ENCODE results near the gene THBD.

THBD gene

DNA sequence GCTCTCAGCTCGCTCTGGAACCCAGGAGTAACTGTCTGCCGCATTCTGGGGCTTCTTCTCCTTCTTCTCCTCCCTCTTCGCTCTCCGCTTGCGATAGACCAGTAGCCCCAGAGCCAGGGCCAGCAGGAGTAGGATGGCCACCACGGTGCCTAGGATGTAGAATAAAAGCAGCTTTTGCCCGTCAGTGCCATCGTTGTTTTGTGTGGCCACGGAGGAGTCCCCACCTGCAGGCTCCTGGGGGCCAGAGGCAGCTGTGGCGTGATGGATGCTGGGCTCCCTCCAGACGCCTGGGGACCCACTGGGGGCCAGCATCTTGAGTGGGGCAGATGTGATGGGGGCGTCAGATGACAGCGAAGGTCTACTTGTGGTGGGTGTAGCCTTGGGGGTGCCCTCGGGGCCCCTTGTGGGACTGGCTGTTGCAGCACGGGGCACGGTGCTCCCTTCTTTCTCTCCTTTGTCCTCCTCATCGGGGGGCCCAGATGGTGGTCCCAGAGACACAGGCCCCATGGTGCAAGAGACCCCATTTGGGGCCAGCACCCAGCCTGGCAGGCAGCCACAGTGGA lies 34.9 kb upstream of the THBD start:
- DNase-seq (ENCODE audit: low read depth): no peak

DNA sequence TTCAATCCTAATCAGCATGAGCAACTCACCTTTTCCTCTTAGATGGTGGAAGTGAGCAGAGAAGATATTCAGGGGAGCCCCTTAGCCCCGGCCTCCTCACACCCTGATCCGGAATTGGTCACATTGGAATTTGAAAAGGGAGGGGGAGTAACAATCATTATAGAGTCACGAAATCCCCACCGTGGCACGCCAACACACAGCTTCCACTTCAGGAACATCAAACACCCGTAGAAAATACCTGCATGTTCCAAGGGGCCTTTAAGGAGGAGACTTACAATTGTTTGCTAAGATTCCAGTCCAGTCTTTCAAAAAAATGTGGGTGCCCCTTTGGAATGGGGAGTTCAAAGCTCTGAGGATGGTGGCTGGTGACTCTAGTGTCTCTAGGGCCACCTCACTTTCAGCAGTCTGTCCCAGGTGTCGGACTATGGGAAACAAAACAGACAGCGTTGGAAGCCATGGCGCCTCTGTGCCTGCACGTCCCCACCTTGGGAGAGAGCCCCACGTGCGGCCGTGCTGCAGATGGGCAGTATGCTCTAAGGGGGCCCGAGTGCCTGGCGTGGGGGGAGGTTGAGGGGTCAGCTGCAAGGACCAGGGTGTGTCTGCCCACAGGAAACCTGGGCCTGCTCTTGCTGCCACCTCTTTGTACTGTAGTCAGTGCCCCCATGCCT lies 34.2 kb upstream of the THBD start:
- no peak for DNase-seq (ENCODE audit: low read depth)

DNA sequence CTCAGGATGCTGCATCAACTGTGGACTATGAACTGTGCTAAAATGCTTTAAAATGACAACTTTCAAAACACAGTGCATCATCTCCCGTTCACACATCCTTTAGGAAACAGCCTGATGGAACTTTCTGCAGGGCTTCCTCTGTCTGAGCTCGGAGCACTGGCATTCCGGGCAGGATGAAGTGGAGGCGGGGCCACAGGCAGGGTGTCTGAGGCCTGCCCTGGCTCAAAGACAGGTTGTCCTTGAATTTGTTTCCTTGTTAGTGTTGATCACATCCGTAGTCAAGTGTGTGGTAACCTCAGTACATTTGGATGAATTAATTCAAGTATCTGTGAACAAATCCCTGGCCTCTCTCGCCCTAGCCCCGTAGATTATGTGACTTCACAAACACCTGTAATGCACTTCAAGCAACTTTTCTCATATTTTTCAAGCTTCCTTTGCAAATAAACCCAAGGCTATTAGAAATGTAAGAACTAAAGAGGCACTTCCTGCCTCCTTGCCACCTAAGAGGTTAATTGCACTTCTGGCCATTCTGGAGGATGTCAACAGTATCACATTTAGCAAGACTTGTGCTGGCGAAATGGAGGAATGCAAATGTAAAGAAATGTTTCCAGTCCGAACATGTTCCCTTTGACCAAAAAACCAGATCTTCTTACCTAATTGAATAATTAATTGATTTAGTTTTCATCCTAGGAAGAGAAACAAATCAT lies 33.5 kb upstream of the THBD start:
- no peak for DNase-seq (ENCODE audit: low read depth)

DNA sequence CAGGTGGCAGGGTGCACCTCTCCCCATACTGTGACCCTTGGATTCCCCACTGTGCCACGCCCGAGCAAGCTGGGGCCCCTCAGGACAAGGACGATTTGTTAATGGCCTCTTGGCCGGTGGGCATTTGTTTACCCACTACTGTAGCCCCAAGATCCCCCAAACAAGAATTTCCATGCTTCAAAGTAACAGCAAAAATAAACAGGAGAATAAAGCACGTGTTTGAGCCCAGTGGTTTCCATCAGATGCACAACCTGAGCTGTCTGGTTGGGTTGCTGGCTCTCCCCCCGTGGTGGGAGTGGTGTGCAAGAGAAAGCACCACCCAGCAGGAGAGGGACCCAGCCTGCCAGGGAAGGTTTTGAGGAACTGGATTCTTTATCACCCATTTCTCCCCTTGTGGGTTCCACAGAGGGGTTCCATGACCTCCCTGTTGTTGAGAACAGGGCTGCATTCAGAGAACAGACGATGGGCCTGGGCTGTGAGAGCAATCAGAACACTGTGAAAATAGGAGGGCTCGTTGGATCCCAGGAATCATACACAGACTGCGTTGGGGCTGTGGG lies 31.9 kb upstream of the THBD start:
- no peak for DNase-seq (ENCODE audit: low read depth)

DNA sequence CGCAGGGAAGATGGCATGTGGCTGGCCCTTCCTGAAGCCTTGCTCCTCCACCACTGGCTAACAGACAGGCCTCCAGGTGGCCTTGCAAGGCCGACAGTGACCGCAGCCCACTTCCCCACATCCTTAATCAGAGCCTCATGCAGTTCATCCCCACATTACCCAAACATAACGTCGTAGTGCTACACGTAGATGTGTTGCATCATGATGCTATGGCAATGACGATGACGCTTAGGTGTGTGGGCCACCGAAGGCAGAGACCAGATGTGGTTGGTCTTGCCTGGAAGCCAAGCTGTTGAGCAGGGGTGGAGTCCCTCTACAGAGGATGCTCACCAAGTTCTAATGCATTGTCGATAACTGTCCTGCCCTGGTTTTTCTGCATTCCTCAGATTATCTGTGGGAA lies 31.0 kb upstream of the THBD start:
- DNase-seq (ENCODE audit: low read depth): no peak

DNA sequence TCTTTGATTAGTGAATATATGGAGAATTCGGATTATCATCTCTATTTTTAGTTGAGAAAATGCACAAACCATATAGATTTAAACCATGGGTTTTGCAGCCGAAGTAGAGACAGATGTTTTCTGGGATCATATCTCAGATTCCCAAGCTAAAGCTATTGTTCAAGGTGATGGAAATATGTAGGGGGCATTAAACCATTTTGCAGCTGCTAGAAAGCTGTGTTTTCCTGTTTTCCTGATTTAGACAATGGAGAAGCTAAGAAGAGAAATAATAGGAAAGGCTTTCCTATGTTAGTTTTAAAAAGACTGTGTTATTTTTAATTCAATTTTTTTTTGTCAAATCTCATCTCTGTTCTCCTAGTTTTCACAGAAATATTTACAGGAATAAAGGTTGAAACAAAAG lies 30.5 kb upstream of the THBD start:
- DNase-seq (ENCODE audit: low read depth): no peak

DNA sequence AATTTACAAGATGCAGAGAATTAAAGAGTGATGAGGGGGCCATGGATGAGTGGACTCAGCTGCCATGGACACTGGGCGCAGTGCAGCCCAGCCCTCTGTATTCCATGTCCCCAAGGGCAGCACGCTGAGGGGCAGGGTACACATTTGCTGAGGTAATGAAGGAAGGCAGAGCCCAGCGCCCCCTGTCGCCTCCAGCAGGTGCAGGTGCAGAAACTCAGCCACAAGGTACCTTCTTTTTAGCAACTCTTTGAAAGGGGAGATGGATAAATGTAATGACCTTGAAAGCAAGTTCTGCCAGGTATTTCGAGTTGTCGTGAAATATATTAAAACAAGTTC lies 29.5 kb upstream of the THBD start:
- no peak for DNase-seq (ENCODE audit: low read depth)

DNA sequence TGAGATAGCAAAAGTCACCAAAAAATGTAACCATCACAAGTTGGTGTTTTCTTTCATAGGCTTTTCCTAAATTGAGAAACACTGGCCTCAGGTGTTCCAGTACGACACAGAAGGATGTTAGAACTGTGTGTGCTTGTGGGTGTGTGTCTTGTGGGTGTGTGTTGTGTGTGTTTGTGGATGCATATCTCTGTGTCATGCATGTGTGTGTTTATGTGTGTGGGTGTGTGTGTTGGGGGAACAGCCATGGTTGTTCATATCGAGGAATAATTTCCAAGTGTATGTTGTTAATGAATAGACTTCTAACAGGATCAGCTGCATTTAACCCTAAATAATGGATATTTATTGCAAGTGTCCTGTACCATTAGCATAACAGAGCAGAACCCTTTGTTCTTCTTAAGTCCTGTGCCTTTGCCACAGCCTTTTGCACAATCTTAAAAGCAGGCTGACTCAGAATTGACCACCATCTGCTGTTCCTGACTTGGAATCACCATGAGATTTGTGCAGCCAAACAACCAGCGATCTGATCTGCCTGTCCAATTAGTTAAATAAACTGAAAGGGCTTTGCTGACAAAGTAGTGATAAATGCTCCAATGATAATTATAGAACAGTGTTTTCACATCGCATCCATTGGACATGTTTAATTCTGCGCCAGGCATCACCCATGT lies 29.0 kb upstream of the THBD start:
- DNase-seq (ENCODE audit: low read depth): no peak

DNA sequence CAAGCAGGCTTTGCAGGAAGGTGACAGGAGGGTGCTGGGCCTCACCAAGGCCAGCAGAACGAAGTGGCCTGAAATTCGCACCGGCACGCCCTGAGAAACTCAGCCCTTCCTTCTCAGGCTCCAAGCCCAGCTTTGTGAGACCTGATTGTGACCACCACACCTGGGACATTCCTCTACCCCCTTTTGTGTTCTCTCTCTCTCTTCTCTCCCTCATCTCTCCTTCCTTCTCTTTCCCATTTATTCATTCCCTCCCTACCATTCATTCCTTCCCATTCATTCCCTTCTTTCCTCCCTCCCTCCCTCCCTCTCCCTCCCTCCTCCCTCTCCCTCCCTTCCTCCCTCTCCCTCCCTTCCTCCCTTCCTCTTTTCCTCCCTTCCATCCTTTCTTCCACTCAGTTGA lies 27.8 kb upstream of the THBD start:
- no peak for DNase-seq (ENCODE audit: low read depth)

DNA sequence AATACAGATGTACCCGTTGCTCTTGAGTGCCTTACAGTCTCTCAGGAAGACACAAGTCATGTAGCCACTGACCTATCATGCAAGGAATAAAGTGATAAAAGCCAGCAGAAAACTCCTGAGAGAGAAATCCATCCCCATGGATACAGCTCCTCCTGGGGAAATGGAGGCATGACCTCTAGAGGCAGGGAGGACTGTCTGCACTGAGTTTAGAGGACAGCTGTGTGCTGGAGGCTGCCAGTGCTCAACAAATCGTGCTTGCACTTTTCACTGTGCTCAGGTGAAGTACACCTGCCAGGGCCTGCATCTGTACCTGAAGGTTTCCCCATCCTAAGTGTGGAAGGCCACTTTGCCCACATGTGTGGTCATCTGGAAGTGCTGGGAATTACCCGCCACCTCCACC lies 24.6 kb upstream of the THBD start:
- no peak for DNase-seq (ENCODE audit: low read depth)

DNA sequence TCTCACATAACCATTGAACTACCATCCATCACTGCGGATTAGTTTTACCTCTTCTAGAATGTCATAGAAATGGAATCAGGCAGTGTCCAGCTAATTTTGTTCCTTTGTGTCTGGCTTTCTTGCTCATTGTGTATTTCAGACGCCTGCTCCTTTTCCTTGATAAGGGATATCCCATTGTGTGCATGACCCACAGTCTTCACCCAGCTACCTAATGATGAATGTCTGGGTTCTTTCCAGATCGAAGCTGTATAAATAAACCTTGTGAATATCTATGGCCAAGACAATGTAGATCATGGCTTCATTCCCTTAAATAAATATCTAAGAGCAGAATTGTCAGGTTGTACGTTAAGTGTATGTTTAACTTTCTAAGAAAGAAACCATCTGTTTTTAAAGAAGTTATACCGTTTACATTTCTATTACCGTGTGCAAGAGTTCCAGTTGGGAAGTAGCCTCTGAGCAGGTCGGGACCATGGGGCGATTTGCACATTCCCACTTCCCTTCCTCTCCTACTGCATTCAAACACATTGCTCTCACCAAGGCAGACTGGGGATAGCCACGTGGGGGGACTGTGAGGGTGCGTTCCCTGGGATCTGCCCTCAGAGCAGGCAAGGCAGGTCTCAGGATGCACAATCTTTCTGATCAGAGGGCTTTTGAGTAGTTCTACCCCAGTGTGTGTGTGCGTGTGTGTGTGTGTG lies 23.6 kb upstream of the THBD start:
- no peak for DNase-seq (ENCODE audit: low read depth)

DNA sequence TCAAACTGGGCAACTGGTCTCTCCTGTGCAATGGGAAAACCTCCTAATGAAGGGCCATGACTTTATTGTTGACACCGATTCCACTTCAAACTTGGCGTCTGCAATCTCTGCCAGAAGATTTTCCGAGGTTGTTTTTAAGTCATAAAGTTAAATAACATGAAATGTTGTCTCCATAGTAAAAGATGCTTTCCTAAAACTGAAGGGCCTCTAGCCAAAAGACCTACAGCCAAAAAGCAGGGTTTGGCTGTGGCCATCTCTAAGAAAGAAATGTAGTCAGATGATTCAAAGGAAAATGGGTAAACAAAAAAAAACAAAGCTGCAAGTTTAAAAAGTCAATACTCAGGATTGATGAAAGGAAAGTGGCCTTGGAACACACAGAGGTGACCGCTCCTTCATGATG lies 22.5 kb upstream of the THBD start:
- no peak for DNase-seq (ENCODE audit: low read depth)

DNA sequence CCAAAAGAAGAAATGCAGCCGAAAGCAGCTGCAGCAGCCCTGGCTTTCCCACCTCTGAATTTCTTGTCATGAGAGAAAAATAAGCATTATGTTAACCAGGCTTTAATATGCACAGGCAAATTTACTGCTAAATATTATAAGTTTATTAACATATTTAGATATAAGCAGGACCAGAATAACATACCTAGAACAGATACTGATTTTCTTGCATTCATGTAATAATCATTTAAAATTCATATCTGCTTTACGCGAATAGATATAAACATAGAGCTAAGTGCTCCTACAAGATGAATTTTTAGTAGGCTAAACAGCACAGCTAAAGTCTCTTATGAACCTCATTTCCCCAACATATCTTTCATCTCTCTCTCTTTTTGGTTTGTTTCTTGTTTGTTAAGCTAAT lies 21.9 kb upstream of the THBD start:
- no peak for DNase-seq (ENCODE audit: low read depth)

DNA sequence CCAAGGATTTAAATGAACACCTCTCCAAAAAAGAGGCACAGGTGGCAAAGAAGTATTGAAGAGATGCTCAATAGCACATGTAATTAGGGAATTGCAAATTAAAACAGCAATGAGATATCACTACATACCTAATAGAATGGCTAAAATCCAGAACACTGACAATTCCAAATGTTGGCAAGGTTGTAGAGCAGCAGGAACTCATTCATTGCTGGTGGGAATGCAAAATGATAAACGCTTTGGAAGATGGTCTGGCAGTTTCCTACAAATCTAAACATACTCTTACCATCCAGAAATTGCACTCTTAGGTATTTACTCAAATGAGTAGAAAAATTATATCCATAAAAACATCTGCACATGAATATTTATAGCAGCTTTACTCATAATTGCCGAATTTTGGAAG lies 19.6 kb upstream of the THBD start:
- no peak for DNase-seq (ENCODE audit: low read depth)

DNA sequence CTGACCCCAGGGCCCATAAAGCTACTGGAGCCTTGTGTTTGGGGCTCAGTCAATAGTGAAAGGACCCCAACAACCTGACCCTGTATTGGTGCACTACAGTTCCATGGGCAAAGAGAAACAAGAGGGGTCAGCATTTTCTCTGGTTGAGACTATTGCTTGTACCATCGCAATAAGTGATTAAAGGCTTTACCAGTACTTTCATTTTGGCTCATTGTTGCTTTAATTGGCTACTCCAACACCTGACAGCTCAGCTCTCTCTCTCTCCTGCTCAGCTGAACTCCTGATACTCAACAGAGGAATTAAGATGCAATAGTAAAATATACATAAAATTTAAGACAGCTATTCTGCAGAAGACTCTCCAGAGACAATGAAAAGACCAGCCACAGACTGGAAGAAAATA lies 18.8 kb upstream of the THBD start:
- no peak for DNase-seq (ENCODE audit: low read depth)

DNA sequence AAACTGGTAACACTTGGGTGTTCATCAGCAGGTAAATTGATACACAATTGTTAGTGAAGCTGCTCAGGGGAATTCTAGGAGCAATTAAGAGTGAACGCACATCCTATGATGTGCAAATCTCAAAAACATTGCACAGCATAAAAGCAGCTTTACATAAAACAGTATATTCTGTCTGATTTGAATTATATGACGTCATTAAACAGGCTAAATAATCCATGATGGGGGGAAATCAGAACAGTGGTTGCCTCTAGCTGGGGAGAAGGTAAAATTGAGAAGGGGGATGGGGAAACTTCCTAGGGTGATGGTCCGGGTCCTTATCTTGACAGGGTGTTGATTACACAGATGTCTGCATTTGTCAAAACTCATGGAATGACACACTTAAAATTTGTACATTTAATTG lies 17.3 kb upstream of the THBD start:
- no peak for DNase-seq (ENCODE audit: low read depth)

DNA sequence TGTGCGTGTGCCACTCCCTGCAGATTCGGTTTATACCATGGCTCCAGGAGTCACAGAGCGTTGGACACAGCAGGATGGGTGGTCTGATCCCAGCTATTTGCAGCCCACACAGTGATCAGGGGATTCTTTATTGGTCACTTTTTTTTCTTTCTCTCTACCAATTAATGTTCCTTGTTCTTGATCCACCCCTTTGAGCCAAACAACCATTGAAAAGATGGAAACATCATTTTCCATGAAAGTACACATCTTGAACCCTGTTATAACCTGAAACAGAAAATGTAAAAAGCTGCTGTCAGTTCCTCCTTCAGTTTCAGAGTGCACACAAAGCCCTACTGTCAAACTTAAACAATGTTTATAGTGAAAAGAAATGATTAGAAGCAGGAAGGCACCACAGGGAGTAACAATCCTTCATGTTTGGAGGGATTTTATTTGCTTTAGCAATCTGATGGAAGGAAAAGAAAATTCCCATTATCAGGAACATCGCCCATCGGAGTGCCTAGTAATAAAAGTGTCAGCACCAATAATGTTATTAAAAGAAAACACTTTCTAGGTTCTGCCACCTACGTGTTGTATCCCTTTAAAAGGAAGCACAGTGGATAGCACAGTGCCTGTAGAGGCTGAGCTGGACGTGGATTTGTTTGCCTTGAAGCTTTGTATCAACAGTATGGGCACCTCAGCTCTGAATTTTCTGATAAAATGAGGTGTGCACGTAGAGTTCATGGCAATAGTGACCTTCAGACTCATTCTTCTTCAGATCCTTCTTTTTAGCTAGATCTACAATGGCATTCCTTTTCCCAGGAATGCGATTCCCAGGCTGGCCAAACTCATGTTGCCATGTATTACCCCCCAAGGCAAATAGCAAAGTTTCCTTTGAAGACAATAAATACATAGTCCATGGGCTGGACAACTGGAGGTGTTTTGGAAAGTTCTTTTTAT lies 16.1 kb upstream of the THBD start:
- no peak for DNase-seq (ENCODE audit: low read depth)

DNA sequence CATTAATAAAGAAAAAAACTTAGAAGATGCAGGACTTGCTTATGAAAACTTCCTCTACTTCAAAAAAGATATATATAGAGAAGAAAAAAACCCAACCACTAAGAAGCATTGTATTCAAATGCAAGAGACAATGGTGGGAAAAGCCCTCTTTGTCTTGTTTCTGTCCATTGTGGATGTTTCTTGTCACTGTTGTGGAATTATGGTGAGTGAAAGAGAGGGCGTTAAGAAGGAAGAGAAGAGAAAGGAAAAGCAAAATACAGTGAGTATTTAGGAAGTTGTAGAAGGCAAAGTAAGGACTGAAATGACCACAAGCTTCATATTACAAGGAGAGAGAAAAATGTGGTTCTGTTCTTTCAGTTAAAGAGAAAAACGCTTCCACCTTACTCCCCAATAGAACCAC lies 14.1 kb upstream of the THBD start:
- DNase-seq (ENCODE audit: low read depth): no peak

DNA sequence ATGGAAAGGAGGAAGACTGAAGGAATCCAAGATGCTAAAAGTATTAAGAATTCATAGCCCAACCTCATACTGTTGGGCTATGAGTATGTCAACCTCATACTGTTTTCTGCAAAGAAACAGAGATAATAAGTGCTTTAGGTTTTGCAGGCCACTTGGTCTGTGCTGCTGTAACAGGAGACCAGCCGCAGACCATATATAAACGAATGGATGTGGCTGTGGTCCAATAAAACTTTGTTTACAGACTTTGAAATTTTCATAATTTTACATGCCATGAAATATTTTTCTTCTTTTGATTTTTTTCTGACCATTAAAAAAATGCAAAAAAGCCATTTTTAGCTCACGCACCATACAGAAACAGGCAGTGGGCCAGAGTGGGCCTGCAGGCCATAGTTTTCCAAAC lies 13.7 kb upstream of the THBD start:
- DNase-seq (ENCODE audit: low read depth): no peak

DNA sequence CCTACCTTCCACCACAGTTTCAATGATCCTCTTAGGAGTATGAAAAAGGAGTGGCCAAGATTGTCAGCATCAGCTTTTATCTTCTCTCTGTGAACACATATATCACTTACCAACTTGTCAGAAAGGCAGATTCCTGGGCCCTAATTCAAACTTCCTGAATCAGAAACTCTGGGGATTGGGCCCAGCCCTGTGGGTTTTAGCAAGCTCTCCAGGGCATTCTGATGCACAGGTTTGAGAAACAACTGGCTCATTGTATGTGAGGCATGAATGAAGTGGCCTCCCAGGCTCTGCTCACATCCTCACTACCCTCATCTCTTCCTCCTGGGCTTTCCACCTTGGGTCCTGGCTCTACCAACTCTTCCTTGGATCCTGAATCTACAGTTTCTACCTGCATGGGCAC lies 13.2 kb upstream of the THBD start:
- no peak for DNase-seq (ENCODE audit: low read depth)

Measured in CMK (cell line).